ENCODE measurements around the gene SUPT3H. TPM values are rescaled to one million over a fixed set of nuclear protein-coding genes. Genes with fewer than 3 reads are reported as not detected.

The SUPT3H gene
- total RNA-seq, 1 experiment from 2014 or later: 10.3 TPM

- Mint-ChIP-seq H3K36me3 (ENCODE audit: insufficient read depth, unreplicated experiment) (peaks cover 19% of the 10 kb centered on the region), H3K27me3 (ENCODE audit: unreplicated experiment) (no peaks in the 10 kb centered on the region), H3K4me3 (ENCODE audit: low read depth, unreplicated experiment) (no peak overlapping the region), H3K9me3 (ENCODE audit: low read depth, unreplicated experiment) (no peaks in the 10 kb centered on the region), H3K27ac (ENCODE audit: unreplicated experiment) (no peak overlapping the region), H3K4me1 (ENCODE audit: low read depth, unreplicated experiment) (no peaks in the 10 kb centered on the region)
- intact Hi-C loops (cut with micrococcal nuclease; ENCODE audit: unreplicated experiment): loop anchor here (5.0 to 10.0 kb wide), 4 partner anchors 271 to 901 kb away; no protein-coding TSS in a partner anchor
- TF ChIP-seq CTCF (IDR thresholded peaks at IDR 0.05; ENCODE audit: unreplicated experiment): no peak
- CTCF ChIA-PET: interaction anchor here (0.7 to 3.1 kb wide), 2 partner anchors 339 to 502 kb away, joined by 3 to 20 read pairs; no protein-coding TSS in a partner anchor
- DNase-seq: no peak
- BruUV-seq (replicated peaks): no TSS peak
These were observed 2.3 kb downstream of the SUPT3H start for GRCh38 chr6:45375449-45375848.

- Mint-ChIP-seq H3K36me3 (ENCODE audit: insufficient read depth, unreplicated experiment) (peaks cover 3% of the 10 kb centered on the region), H3K9me3 (ENCODE audit: low read depth, unreplicated experiment) (no peaks in the 10 kb centered on the region), H3K4me1 (ENCODE audit: low read depth, unreplicated experiment) (no peaks in the 10 kb centered on the region), H3K27ac (ENCODE audit: unreplicated experiment) (no peak overlapping the region), H3K27me3 (ENCODE audit: unreplicated experiment) (no peaks in the 10 kb centered on the region), H3K4me3 (ENCODE audit: low read depth, unreplicated experiment) (no peak overlapping the region)
- DNase-seq: no peak
- TF ChIP-seq CTCF (IDR thresholded peaks at IDR 0.05; ENCODE audit: unreplicated experiment): no peak
- intact Hi-C loops (cut with micrococcal nuclease; ENCODE audit: unreplicated experiment): loop anchor here (10.0 kb wide), 3 partner anchors 267 to 897 kb away; no protein-coding TSS in a partner anchor
- no TSS peak for BruUV-seq (replicated peaks)
- CTCF ChIA-PET: no interaction called here
These were observed 5.7 kb downstream of the SUPT3H start for GRCh38 chr6:45371924-45372573.

GRCh38 chr6:45369870-45370269 lies 7.9 kb downstream of the SUPT3H start:
- BruUV-seq (replicated peaks): no TSS peak
- Mint-ChIP-seq H3K4me3 (ENCODE audit: low read depth, unreplicated experiment) (no peak overlapping the region), H3K27me3 (ENCODE audit: unreplicated experiment) (no peaks in the 10 kb centered on the region), H3K9me3 (ENCODE audit: low read depth, unreplicated experiment) (no peaks in the 10 kb centered on the region), H3K27ac (ENCODE audit: unreplicated experiment) (no peak overlapping the region), H3K36me3 (ENCODE audit: insufficient read depth, unreplicated experiment) (no peaks in the 10 kb centered on the region), H3K4me1 (ENCODE audit: low read depth, unreplicated experiment) (no peaks in the 10 kb centered on the region)
- CTCF ChIA-PET: no interaction called here
- intact Hi-C loops (cut with micrococcal nuclease; ENCODE audit: unreplicated experiment): loop anchor here (10.0 kb wide), 3 partner anchors 265 to 895 kb away; no protein-coding TSS in a partner anchor
- no peak for TF ChIP-seq CTCF (IDR thresholded peaks at IDR 0.05; ENCODE audit: unreplicated experiment)
- no peak for DNase-seq

- TF ChIP-seq CTCF (IDR thresholded peaks at IDR 0.05; ENCODE audit: unreplicated experiment): no peak
- H3K4me3 Mint-ChIP-seq (ENCODE audit: low read depth, unreplicated experiment): no peak overlapping the region
- no peaks in the 10 kb centered on the region for H3K9me3 Mint-ChIP-seq (ENCODE audit: low read depth, unreplicated experiment)
- no peaks in the 10 kb centered on the region for H3K27me3 Mint-ChIP-seq (ENCODE audit: unreplicated experiment)
- no peaks in the 10 kb centered on the region for H3K36me3 Mint-ChIP-seq (ENCODE audit: insufficient read depth, unreplicated experiment)
- CTCF ChIA-PET: no interaction called here
- no peaks in the 10 kb centered on the region for H3K4me1 Mint-ChIP-seq (ENCODE audit: low read depth, unreplicated experiment)
- BruUV-seq (replicated peaks): no TSS peak
- H3K27ac Mint-ChIP-seq (ENCODE audit: unreplicated experiment): no peak overlapping the region
- intact Hi-C loops (cut with micrococcal nuclease; ENCODE audit: unreplicated experiment): no loop called here
- DNase-seq: no peak
These were observed 9.7 kb downstream of the SUPT3H start for GRCh38 chr6:45367999-45368398.

Data from Calu3 (cell line).